ENCODE results near the gene GNG7.

DNA sequence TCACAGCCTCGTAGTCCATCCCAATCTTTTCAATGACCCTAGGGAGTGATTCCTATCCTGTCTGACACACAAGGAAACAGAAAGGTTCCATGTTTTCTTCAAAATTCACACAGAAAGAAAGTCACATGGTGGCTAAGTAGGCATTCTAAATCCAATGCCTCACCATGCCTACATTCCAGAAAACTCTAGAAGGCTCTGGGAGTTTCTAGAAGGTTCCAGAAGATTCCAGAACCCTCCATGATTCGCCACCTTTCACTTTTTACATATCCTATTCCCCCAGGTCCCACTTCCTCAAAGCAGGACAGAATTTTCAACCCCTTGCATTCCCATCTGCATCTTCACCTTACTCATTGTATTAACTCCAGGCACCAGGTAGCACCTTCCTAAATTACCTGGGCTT, 23.1 kb downstream of the GNG7 start:
- no peak for TF ChIP-seq EZH2 (optimal IDR thresholded peaks at IDR 0.05; ENCODE audit: low read depth, low read length)
- TF ChIP-seq, protein P1, sequence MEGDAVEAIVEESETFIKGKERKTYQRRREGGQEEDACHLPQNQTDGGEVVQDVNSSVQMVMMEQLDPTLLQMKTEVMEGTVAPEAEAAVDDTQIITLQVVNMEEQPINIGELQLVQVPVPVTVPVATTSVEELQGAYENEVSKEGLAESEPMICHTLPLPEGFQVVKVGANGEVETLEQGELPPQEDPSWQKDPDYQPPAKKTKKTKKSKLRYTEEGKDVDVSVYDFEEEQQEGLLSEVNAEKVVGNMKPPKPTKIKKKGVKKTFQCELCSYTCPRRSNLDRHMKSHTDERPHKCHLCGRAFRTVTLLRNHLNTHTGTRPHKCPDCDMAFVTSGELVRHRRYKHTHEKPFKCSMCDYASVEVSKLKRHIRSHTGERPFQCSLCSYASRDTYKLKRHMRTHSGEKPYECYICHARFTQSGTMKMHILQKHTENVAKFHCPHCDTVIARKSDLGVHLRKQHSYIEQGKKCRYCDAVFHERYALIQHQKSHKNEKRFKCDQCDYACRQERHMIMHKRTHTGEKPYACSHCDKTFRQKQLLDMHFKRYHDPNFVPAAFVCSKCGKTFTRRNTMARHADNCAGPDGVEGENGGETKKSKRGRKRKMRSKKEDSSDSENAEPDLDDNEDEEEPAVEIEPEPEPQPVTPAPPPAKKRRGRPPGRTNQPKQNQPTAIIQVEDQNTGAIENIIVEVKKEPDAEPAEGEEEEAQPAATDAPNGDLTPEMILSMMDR (IDR thresholded peaks at IDR 0.05; ENCODE audit: low read length): no peak

Data from MM.1S (cell line).